ENCODE results near the gene SYT1.

Gene SYT1

DNA sequence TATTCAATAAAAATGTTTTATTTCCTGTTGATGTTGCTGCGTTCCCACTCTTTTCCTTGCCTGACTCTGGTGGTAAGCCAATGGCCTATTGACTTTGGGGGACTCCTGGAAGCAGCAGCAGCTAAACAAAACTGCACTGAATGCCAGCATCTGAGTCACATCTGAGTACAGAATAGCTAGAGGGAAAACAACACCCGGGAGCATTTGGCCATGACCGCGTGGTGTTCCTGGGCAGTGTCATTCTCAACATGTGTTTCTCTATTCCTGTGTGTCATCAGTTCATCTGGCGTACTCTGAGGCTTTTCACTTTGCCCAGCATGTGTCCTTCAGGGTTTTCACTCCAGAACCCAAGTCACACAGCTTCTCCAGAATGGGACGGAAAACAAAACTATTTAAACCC, 587.4 kb downstream of the SYT1 start:
- DNase-seq = peak in 1 of 3 experiments; percentile 8

DNA sequence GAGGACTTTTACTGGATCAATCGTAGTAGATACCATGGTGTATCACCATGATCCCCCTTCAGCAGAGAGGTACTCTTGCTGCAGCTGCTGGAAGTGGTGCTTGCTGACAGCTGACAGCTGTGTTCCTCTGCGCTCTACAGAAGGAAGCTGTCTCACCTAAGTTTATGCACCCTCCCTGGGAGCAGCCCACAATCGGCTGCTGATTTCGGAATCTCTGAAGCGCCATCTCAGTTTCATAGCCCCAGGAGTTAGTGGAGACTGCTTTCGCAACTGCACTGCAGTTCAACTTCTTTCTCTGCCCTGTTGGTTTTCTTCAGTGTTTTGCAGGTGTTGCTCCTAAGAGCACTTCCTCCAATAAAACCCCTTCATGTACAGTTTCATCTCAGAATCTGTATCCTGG, 588.3 kb downstream of the SYT1 start:
- no peak for DNase-seq

DNA sequence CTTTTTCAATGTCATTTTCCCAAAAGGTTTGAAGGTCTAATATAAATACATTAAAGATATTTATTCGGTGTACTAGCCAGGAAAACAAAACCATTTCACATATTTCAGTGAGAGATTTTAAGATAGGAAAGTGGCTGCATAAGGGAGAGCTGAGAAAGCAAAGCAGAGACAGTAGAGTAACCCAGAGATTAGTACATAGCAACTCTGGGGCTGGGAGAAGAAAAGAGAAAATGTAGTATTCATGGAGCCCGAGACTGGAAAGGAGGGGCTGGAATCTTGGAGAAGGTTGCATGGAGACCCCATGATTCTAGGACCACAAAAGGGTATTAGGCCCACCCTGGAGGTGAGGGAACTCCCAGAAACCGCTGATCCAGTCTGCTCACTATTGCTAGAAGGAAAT, 589.2 kb downstream of the SYT1 start:
- no peak for DNase-seq

DNA sequence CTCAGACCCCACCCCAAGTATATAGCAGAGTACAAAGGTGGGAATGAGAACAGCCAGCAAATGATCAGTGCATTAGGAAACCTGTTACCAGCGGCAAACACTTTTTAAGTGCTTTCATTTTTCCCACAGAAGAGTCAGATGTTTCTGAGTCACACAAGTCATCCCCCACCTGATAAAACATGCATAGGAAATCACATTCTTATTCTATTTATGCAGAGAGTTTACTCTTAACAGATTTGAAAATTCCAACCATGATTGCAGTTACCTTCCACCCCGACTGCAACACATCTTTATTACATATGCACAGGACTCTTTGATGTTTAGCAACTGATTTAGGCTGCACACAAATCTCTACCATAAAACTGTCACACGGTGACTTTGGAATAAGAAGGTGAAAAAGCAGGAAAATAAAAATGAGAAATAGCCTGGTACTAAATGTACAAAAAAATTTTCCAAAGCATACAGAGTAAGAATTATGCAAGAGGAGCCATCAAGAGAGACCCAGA, 589.8 kb downstream of the SYT1 start:
- no peak for DNase-seq

DNA sequence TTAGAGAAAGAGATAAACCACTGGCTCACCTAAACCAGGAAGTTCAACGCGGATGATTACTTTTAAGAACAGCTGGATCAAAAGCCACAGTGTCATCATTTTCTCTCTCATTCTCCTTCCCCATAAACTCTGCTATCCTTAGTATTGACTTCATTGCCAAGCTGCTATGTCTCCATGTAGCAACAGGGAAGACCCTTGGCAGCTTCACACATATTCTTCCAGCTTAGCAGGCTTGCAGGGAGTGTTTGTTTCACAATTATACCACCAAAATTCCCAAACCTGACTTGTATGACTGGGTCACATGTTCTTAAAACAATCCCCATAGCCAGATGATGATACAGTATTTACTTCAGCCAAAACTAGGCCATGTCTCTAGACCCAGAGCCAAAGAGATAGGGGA, 590.7 kb downstream of the SYT1 start:
- DNase-seq = no peak

DNA sequence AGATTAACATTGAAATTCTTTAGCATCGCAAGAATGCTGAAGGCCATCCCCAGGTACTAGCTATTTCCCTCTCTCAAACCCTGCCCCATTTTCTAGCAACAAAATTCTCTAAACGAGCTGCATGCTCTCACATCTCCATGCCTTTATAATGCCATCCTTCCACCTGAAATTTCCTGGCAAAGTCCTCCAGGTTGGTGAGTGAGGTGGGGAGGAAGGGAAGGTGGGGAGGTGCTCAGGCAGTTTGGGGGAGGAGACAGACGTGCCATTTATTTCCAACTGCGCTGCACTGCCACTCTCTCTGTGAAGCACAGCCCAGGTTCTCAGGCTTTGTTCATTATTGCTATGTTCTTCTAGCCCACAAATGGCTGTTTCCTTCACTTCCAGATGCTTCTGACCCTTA, 617.7 kb downstream of the SYT1 start:
- DNase-seq = no peak

DNA sequence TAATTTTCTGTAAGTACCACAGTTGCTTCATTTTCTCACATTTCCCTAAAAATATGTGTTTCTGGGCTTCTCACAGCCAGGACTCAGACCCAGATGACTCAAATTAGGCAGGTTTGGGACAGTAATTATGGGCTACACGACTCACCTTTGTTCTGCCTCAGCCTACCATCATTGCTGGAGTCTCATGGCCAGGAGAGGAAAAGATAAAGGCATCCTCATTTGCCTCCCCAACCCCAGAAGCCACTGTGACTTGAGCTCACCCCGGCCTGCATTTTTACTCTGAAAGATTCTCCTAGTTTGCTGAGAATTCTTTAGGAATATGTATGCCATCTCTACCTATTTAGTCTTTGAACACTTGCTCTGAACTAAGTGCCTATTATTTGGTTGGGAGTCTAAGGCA, 618.3 kb downstream of the SYT1 start:
- no peak for DNase-seq

DNA sequence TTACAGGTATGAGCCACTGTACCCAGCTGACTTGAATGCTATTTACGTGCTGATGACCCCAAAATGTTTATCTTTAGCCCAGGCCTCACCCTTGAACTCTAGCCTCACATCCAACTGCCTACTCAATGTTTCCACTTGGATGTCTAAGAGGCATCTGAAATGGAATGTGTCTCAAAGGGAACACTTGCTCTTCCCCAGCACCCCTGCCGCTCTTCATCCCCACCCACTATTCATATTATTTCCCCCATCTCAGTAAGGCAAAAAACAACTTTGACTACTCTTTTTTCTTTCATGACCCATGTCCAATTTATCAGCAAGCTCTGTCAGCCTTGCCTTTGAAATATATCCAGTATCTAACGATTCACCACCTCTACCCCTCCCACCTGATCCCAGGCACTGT, 621.6 kb downstream of the SYT1 start:
- DNase-seq = no peak

DNA sequence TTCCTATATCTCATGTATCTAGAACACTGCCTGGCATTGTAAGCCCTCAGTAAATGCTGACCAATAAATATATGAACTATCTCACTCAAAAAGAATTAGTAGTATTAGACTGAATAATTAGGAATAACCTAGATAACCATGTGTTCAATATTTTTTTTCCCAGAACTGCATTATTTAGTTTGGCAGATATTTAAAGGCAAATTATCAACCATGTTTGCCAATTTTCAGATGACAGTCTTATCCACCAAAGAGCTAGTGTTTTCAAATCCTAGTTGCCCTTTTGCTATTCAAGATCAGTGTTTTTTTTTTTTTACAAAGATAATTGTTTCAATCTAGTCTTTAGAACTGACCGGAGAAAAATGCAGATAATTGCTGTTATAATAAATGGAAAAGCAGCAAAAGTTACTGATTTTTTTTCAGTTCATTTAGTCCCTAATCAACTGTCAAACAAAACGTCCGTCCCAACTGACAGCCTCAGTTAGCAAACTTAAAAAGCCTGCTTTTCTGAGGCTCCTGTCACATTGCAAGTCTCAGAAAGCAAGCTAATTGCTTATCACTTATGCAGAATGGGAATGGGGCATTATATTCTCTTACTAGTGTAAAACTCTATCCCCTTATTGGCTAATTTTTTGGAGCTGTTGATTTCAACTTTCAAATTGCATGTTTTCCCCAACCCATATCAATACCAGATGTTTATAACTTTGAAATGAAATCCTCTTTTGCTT, 623.0 kb downstream of the SYT1 start:
- no peak for DNase-seq
